Limb (tissue), 2 donors: ENCODE data around the gene SLC39A10.
A peak's percentile ranks its signal among the peaks of the same experiment; 100 is the strongest.
"Not testable (repeated sequence)": the region's sequence is repeated elsewhere in the genome, so short reads cannot be mapped to it uniquely, and the experiment has no call there.

Experiments used
- DNase-seq, 2 donors: peaks; one replicate each; pipeline ENCODE4 v3.0.0-alpha.2; 2016; ENCODE audit errors: extremely low spot score in 2 of 2

SLC39A10 gene

DNA sequence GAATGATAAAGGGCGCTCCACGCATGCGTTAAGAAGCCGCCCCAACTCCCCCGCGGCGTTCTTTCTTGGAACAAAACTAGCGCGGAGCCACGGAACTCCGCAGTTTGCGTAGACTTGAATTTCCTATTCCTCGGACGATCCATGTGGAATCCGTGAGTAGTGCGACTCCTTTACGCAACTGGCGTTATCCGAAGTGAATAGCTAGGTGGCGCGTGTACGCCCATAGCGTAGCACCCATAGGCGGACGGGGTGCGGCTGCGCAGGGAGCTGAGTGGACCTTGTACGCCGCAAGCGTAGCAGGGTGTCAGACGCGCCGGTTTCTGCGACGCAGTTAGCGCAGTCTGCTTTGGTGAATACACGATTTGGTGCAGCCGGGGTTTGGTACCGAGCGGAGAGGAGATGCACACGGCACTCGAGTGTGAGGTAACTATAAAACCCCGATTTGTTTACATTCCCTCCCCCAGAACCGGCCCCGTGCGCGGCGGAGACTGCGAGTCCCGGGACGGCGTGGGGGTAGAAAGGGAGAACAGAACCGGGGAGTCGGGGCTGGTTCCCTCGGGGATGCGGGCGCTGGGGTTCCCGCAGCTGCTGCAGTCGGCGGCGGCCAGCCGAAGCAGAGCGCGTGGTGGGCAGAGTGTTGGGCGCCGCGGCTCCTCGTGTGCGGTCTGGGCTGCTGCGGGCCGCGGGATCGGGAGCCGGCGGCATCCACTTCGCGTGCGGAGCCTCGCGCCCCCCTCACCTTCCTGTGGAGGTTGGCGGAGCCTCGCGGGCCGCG, at the start of gene SLC39A10:
Gene SLC39A10 (plus strand): TSS at position 368 of the 775 bp plus-strand sequence. CDS start 22,817 bp downstream, outside the sequence.
- DNase-seq: peak; percentile 99

DNA sequence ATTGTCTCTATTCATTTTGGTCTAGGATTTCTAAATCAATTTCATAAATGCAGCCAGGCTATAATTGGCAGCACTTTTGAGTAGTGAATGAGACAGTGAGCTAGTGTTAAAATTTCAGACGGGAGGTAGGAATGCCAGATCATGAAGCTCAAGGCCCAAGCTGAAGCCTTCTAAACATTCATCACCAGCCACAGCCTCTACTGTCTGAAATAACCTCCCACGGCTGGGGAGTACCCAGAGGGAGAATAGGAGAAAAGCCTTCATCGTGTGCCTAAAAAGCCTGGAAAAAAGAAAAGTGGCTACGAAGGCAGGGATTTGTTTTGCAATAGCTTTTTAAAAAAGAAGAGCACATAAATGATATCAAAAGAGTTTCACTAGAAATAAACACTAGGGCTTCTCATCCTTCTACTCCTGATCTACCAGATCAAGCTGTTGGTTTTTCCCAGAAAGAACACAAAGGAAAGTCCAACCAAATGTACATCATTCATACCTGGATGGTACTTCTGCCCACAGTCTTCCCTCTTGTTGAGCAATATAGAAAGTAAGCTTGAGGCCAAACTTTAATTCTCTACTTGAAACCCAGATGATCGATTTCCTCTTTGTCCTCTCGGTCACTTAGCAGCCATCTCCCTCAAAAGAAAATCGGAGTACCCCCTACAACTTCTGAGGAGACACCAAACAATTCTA, 48.1 kb upstream of the SLC39A10 start:
- DNase-seq: no peak

GRCh38 chr2:195610717-195611116, 46.3 kb upstream of the SLC39A10 start:
- no peak for DNase-seq

GRCh38 chr2:195612611-195613495, 44.2 kb upstream of the SLC39A10 start:
- peak; percentile 39 to 40 for DNase-seq

DNA sequence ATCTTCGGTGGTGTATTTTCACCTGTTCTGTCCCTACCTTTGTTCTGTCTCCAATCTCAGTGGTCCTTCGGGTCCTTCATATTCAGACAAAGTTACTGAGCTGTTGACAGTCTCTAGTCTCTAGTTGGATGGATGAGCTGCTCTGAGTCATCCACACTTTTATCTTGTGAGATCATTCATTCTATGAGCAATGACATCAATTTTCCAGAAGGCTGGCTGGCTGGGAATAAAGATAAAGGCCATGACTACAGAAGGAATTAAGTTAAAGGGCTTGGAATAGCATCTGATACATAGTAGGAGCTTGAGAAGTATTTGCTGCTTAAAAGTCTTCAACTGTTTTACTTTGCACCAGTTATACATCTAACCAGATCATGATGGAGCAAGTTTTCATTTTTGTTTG, 43.1 kb upstream of the SLC39A10 start:
- peak in 1 of 2 donors; percentile 41 for DNase-seq

DNA sequence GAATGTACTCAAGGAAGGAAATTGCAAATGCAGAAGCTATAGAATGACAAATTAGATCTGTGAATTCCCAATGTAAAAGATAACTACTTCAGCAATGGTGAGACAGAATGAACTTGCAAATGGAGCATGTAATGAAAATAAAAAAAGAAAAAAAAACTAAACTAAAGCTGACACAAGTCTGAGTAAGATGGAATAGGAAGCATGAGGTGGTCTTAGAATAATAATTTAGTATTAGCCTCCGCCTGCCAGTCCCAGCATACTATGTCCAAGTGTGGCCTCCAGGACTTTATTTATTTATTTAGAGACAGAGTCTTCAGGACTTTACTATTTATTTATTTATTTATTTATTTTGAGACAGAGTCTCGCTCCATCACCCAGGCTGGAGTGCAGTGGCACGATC, 37.4 kb upstream of the SLC39A10 start:
- no peak for DNase-seq

DNA sequence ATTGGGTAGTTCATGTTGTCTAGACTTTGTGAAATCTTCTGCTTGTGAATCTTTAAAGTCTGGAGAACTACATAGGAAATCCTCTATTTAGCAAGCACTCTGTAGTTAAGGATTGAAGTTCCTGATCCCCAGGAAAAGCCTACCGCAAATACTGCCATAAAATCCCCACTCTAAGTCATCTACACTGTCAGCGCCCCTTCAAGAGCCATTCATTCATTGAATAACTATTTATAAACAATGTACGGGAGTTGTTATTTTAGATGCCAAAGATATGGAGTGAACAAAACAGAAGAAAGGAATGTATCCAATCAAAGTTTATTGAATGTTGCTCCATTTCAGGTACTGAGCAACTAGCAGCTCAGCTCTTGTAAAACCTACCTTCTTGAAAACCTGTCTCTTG, 36.5 kb upstream of the SLC39A10 start:
- DNase-seq: no peak

- no peak for DNase-seq
Observed at GRCh38 chr2:195622966-195623365, 34.1 kb upstream of the SLC39A10 start.

- DNase-seq: no peak
Observed at GRCh38 chr2:195626507-195626906, 30.5 kb upstream of the SLC39A10 start.

- no peak for DNase-seq
Observed at GRCh38 chr2:195628666-195629065, 28.4 kb upstream of the SLC39A10 start.

DNA sequence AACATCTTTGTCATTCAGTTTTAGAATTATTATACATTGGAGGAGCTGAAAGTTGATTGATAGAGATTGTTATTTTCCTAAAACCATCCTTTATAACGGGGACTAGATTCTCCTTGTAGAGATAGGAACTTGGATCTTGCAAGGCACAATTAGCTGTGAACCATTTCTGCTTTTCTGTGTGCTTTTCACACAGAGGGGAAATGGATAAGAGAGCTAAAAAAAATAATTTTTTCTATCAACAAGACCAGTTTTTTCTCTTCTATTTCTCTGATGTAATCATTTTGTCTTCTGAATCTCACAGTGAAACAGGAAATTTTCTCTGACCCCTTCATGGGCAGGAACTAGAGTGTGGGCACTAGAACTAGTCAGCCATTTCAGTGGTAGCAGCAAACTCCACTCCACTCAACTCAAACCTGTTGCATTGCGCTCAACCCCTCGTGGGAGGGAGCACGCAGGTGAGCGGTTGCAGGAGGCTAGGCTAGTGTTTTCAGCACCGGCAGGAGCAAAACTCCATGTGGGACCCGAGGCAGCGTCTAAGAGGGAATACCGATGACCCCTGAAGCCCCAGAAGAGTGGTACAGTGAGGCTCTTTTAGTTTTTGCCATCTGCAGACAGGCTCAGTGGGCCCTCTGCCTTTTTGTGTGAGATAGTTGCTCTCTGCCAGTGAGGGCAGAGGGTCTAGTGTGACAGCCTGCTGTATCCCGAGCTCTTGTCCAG, 24.0 kb upstream of the SLC39A10 start:
- DNase-seq: no peak

- DNase-seq: no peak
Observed at GRCh38 chr2:195633573-195633870, 23.5 kb upstream of the SLC39A10 start.

GRCh38 chr2:195633974-195634373, 23.1 kb upstream of the SLC39A10 start:
- no peak for DNase-seq

DNA sequence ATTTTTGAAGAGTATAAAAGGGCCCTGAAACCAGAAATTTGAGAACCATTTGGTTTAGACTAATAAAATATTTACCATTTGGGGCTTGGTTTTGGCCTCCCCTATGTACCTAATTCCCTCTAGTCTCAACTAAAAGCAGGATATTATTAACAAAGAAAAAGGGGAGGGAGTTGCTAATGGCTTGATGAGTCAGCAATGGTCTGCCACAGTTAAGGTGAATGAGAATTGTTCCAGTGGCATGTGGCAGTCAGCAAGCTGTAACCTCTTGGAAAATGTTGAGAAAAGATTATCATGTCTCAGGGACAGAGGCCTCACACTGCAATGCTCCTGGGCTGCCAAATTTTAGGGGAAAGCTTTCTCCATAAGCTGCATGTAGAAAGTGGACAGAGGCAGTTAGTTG, 20.1 kb upstream of the SLC39A10 start:
- DNase-seq: no peak

DNA sequence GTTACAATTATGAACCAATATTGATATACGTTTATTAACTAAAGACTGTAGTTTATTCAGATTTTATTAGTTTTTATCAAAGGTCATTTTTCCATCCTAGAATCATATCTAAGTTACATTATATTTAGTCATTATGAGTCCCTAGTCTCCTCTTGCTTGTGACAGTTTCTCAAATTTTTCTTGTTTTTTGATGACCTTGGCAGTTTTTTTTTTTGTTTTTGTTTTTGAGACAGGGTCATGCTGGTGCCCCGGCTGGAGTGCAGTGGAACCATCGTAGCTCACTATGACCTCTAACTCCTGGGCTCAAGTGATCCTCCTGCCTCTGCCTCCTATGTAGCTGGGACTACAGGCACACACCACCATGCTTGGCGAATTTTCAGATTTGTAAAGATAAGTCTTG, 18.3 kb upstream of the SLC39A10 start:
- DNase-seq: no peak

- no peak for DNase-seq
Observed at GRCh38 chr2:195639238-195639858, 17.7 kb upstream of the SLC39A10 start.

GRCh38 chr2:195639959-195640358, 17.1 kb upstream of the SLC39A10 start:
- no peak for DNase-seq

- no peak for DNase-seq
Observed at GRCh38 chr2:195642027-195642678, 14.9 kb upstream of the SLC39A10 start.

DNA sequence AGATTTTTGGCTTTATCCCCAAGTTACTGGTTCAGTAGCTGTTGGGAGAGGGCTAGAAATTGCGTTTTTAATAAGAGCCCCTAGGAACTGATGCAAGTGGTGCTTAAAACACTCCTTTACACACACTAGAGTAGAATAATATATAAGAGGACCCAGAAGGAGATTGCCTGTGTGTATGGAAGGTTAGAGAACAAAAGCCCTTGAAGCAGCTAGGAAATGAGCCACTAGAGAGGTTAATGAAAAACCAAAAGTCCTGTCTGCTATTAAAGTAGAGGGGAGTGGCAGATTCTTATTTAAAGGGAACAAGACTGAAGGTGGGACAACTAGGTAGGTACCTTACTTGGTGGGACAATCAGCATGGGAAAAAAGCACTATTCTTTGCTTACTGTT, 14.4 kb upstream of the SLC39A10 start:
- DNase-seq: no peak

DNA sequence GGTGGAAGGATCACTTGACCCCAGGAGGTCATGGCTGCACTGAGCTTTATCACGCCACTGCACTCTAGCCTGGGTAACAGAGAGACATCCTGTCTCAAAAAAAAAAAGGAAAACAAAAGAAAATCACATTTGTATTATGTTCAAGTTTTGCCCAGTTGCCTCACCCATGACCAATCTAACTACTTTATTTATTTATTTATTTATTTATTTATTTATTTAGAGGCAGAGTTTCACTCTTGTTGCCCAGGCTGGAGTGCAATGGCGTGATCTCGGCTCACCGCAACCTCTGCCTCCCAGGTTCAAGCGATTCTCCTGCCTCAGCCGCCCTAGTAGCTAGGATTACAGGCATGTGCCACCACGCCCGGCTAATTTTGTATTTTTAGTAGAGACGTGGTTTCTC, 12.3 kb upstream of the SLC39A10 start:
- not testable (repeated sequence) for DNase-seq

- DNase-seq: no peak
Observed at GRCh38 chr2:195645413-195645812, 11.6 kb upstream of the SLC39A10 start.
